GM21390 (cell line): ENCODE data around the gene UPK3BL2.

Experiments
- ATAC-seq: cut with Tn5 transposase; IDR thresholded peaks from one replicate; pipeline ENCODE4 v1.9.1; 2021; ENCODE audit not compliant: unreplicated experiment

UPK3BL2 gene

GRCh38 chr7:102494473-102495149 lies 48.9 kb downstream of the UPK3BL2 start:
- peak; percentile 71 for ATAC-seq

- ATAC-seq, result peak; percentile 6
Observed at GRCh38 chr7:102494026-102494425, 49.5 kb downstream of the UPK3BL2 start.

DNA sequence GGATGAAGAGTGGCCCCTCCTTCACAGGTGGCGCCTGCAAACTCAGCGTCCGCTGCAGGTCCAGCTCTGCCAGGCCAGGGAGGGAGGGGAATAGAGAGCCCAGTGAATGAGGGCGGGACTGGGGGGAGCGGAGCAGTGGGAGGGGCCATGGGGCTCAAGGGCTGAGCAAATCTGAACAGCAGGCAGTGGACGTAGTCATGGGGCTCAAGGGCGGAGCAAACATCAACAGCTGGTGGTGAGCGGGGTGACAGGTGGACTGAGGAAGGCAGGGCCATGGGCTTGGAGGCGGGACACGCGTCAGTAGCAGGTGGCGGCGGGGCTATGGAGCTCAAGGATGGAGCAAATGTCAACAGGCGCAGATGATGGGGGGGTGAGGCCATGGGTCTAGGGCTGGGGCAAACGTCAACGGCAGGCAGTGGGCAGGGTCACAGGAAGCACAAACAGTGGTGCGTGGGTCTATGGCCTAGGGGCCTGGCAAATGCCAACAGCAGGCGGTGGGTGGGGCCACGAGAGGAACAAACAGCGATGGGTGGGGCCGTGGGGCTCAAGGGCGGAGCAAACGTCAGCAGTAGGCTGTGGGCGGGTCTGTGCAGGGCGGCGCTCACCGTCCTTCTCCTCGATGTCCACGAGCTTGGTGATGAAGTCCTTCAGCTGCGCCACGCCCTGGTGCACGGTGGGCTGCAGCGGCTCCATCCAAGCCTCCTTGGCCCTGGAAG lies 50.1 kb downstream of the UPK3BL2 start:
- peak; percentile 40 for ATAC-seq

DNA sequence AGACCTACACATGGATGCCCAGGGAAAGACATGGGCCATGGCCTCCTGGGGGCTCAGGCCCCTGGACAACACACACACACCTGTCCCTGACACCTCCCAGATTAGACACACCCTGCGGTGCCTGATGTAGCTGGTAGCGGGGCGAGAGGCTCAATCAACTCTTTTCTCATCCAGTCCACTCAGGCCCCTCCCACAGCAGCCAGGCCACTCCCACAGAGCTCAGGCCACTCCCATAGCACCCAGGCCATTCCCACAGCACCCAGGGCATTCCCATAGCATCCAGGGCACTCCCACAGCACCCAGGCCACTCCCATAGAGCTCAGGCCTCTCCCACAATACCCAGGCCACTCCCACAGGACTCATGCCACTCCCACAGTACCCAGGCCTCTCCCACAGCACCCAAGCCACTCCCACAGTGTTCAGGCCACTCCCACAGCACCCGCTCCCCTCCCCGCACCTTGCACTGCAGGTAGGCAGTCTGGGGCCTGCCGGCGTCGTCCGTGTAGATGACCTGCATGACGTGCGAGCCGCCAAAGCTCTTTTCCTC lies 52.9 kb downstream of the UPK3BL2 start:
- peak; percentile 44 for ATAC-seq
